Middle frontal gyrus (tissue), 1 donor: ENCODE measurements around the gene TMEM187.
"Not testable (repeated sequence)": the region's sequence is repeated elsewhere in the genome, so short reads cannot be mapped to it uniquely, and the experiment has no call there.

Experiments
- DNase-seq: peaks from one replicate; pipeline ENCODE4 v3.0.0-alpha.2; 2015; ENCODE audit warnings: low spot score; ENCODE audit errors: extremely low spot score

Gene TMEM187

GRCh38 chrX:153971124-153971449, 1.5 kb upstream of the TMEM187 start:
- peak; percentile 79 for DNase-seq

GRCh38 chrX:153971450-153972367, 845 bp upstream of the TMEM187 start, which contains the start of gene HCFC1:
TSS of gene HCFC1 (minus strand) at chrX:153971818. CDS start at chrX:153970840, 978 bp downstream.
- peak; percentile 70 for DNase-seq

GRCh38 chrX:153973127-153974002, 811 bp downstream of the TMEM187 start:
- no peak for DNase-seq

- no peak for DNase-seq
These were observed 1.6 kb downstream of the TMEM187 start for GRCh38 chrX:153974003-153974725.

GRCh38 chrX:153974726-153975286, 2.3 kb downstream of the TMEM187 start:
- DNase-seq, result no peak

GRCh38 chrX:153980394-153980793, 7.8 kb downstream of the TMEM187 start:
- DNase-seq, result not testable (repeated sequence)

- DNase-seq, result no peak
These were observed 8.7 kb downstream of the TMEM187 start for GRCh38 chrX:153981231-153981630.

- no peak for DNase-seq
These were observed 9.4 kb downstream of the TMEM187 start for GRCh38 chrX:153981771-153982533.

- DNase-seq, result no peak
These were observed 10.8 kb downstream of the TMEM187 start for GRCh38 chrX:153983321-153983801.

GRCh38 chrX:153984351-153985178, 12.0 kb downstream of the TMEM187 start:
- DNase-seq, result no peak

GRCh38 chrX:153988493-153988892, 15.9 kb downstream of the TMEM187 start:
- DNase-seq, result no peak

- DNase-seq, result no peak
These were observed 17.6 kb downstream of the TMEM187 start for GRCh38 chrX:153989973-153990655.

- DNase-seq, result no peak
These were observed 18.5 kb downstream of the TMEM187 start for GRCh38 chrX:153991013-153991580.

- DNase-seq, result no peak
These were observed 19.6 kb downstream of the TMEM187 start for GRCh38 chrX:153992180-153992579.

GRCh38 chrX:153993079-153993478, 20.5 kb downstream of the TMEM187 start:
- no peak for DNase-seq

- DNase-seq, result no peak
These were observed 21.4 kb downstream of the TMEM187 start for GRCh38 chrX:153993978-153994377.

- DNase-seq, result not testable (repeated sequence)
These were observed 21.8 kb downstream of the TMEM187 start for GRCh38 chrX:153994398-153994797.

- no peak for DNase-seq
These were observed 22.9 kb downstream of the TMEM187 start for GRCh38 chrX:153995504-153995903.
